Amniotic stem cell (primary cell): ENCODE results near the gene EHD1.

Source experiments
- DNase-seq: peaks from one replicate; lab custom pipeline; 2025; lab: John Stamatoyannopoulos, UW

EHD1 gene

GRCh38 chr11:64842851-64843685 lies 35.4 kb downstream of the EHD1 start:
- no peak for DNase-seq

GRCh38 chr11:64842366-64842759 lies 36.1 kb downstream of the EHD1 start:
- no peak for DNase-seq

GRCh38 chr11:64841592-64842365 lies 36.6 kb downstream of the EHD1 start:
- DNase-seq, result no peak

- no peak for DNase-seq
Observed at GRCh38 chr11:64839887-64840782, 38.3 kb downstream of the EHD1 start.

- no peak for DNase-seq
Observed at GRCh38 chr11:64839335-64839734, 39.1 kb downstream of the EHD1 start.

- no peak for DNase-seq
Observed at GRCh38 chr11:64838600-64839334, 39.7 kb downstream of the EHD1 start.

GRCh38 chr11:64837887-64838351 lies 40.5 kb downstream of the EHD1 start:
- no peak for DNase-seq

- no peak for DNase-seq
Observed at GRCh38 chr11:64836448-64837072, 41.9 kb downstream of the EHD1 start.

GRCh38 chr11:64835616-64836447 lies 42.6 kb downstream of the EHD1 start:
- no peak for DNase-seq

- no peak for DNase-seq
Observed at GRCh38 chr11:64834723-64835615, 43.5 kb downstream of the EHD1 start.

- DNase-seq, result no peak
Observed at GRCh38 chr11:64834031-64834722, 44.2 kb downstream of the EHD1 start.

- DNase-seq, result no peak
Observed at GRCh38 chr11:64833509-64833908, 44.9 kb downstream of the EHD1 start.

GRCh38 chr11:64833198-64833502 lies 45.3 kb downstream of the EHD1 start:
- no peak for DNase-seq

GRCh38 chr11:64832467-64833197 lies 45.8 kb downstream of the EHD1 start:
- no peak for DNase-seq

- DNase-seq, result no peak
Observed at GRCh38 chr11:64831411-64831891, 47.0 kb downstream of the EHD1 start.

GRCh38 chr11:64829536-64830251 lies 48.7 kb downstream of the EHD1 start:
- no peak for DNase-seq

- no peak for DNase-seq
Observed at GRCh38 chr11:64827451-64827839, 51.0 kb downstream of the EHD1 start.
